NB4 (cell line): ENCODE data around the gene PRR5L.

ENCODE experiments used
- DNase-seq: peaks from one replicate; pipeline ENCODE4 v3.0.0; 2010; ENCODE audit warnings: low read depth
- H3K4me3 ChIP-seq: one replicate; pipeline ENCODE4 v1.5.1; 2011; ENCODE audit warnings: mild to moderate bottlenecking, low read depth, low read length, moderate library complexity
- CTCF ChIP-seq: IDR thresholded peaks from one replicate; pipeline ENCODE4 v1.5.1; 2012; ENCODE audit warnings: low read depth, low read length
- MAX ChIP-seq: IDR thresholded peaks from 2 replicates; pipeline ENCODE4 v1.6.1; 2011; ENCODE audit warnings: low read depth, low read length
- MYC ChIP-seq: IDR thresholded peaks from 2 replicates; pipeline ENCODE4 v1.6.1; 2011; ENCODE audit warnings: low read depth, low read length
- POLR2A ChIP-seq: IDR thresholded peaks from 2 replicates; pipeline ENCODE4 v1.6.1; 2011; ENCODE audit warnings: mild to moderate bottlenecking; ENCODE audit not compliant: insufficient read length; ENCODE audit errors: extremely low read depth

Gene PRR5L

GRCh38 chr11:36419791-36420424 is 123.8 kb downstream of the PRR5L start:
- TF ChIP-seq POLR2A (no peak), MYC (no peak), CTCF (no peak), MAX (no peak)
- no peak overlapping the region for H3K4me3 ChIP-seq

GRCh38 chr11:36421546-36422155 is 125.6 kb downstream of the PRR5L start:
- no peak for DNase-seq
- TF ChIP-seq POLR2A (no peak), MAX (no peak)

More at GRCh38 chr11:36419791-36420424, 123.8 kb downstream of the PRR5L start:
- no peak for DNase-seq

GRCh38 chr11:36425561-36426081 is 129.5 kb downstream of the PRR5L start:
- DNase-seq, result no peak
- TF ChIP-seq POLR2A (no peak), MYC (no peak), MAX (no peak), CTCF (no peak)
- H3K4me3 ChIP-seq, result no peak overlapping the region

More at GRCh38 chr11:36421546-36422155, 125.6 kb downstream of the PRR5L start:
- no peak overlapping the region for H3K4me3 ChIP-seq

- no peak overlapping the region for H3K4me3 ChIP-seq
- no peak for TF ChIP-seq MYC
- TF ChIP-seq MAX, result no peak
- no peak for TF ChIP-seq CTCF
- TF ChIP-seq POLR2A, result no peak
- no peak for DNase-seq
Measured at GRCh38 chr11:36426226-36426848, 130.2 kb downstream of the PRR5L start.

GRCh38 chr11:36427079-36427478 is 131.0 kb downstream of the PRR5L start:
- H3K4me3 ChIP-seq, result no peak overlapping the region
- TF ChIP-seq MAX (no peak), POLR2A (no peak), CTCF (no peak), MYC (no peak)
- no peak for DNase-seq

- no peak overlapping the region for H3K4me3 ChIP-seq
- no peak for TF ChIP-seq POLR2A
- no peak for TF ChIP-seq MYC
- TF ChIP-seq CTCF, result no peak
- no peak for TF ChIP-seq MAX
- no peak for DNase-seq
Measured at GRCh38 chr11:36427876-36428275, 131.8 kb downstream of the PRR5L start.
